Thoracic aorta (tissue), 2 donors: Measurements from ENCODE around the gene ACOT7. TPM values are rescaled to one million over a fixed set of nuclear protein-coding genes. Genes with fewer than 3 reads are reported as not detected.

Experiments used
- ATAC-seq: fragments of 150-250 bp; one replicate; pipeline ENCODE4 v1.8.0; 2017; ENCODE audit warnings: low read depth; ENCODE audit not compliant: insufficient number of reproducible peaks, low FRiP score
- DNase-seq: peaks from one replicate; pipeline ENCODE4 v3.0.0-alpha.2; 2020; ENCODE audit warnings: low spot score
- H3K27ac ChIP-seq, 2 donors: fragments of 200-600 bp; sonication (generic); 1 replicate in 1 of 2; 2 replicates in 1 of 2; pipeline ENCODE4 v1.5.1; 2016; ENCODE audit warnings: mild to moderate bottlenecking in 2 of 2, moderate library complexity in 2 of 2
- H3K27me3 ChIP-seq: fragments of 200-600 bp; sonication (generic); replicated peaks from 2 replicates; pipeline ENCODE4 v1.6.0; 2016; ENCODE audit warnings: mild to moderate bottlenecking; ENCODE audit not compliant: insufficient read depth
- H3K36me3 ChIP-seq: fragments of 200-600 bp; sonication (generic); one replicate; pipeline ENCODE4 v1.5.1; 2016
- H3K4me1 ChIP-seq, 2 donors: fragments of 200-600 bp; sonication (generic); 1 replicate in 1 of 2; 2 replicates in 1 of 2; pipeline versions ENCODE4 v1.5.1 to v1.6.0; 2016; ENCODE audit warnings: low read depth in 2 of 2, mild to moderate bottlenecking in 1 of 2; ENCODE audit not compliant: control insufficient read depth in 1 of 2
- H3K4me3 ChIP-seq: fragments of 200-600 bp; sonication (generic); 2 replicates; pipeline ENCODE4 v1.5.1; 2016; ENCODE audit warnings: mild to moderate bottlenecking
- H3K9me3 ChIP-seq: fragments of 200-600 bp; sonication (generic); 2 replicates; pipeline ENCODE4 v1.5.1; 2016
- CTCF ChIP-seq: fragments of 200-600 bp; sonication (generic); IDR thresholded peaks from one replicate; pipeline ENCODE4 v1.5.1; 2019; ENCODE audit warnings: antibody characterized with exemption
- total RNA-seq, 2 donors: library from RNA; depleted of rRNA; stranded (reverse); fragments of >200 nt; gene quantifications; one replicate each; pipeline versions ENCODE4 v1.1.0 to v1.2.3, GENCODE V29; 2016

Gene ACOT7
- total RNA-seq, 2 donors from 2014 or later = 23.7 to 33.0 TPM

- Histone ChIP-seq H3K4me3 (no peak overlapping the region), H3K9me3 (no peaks in the 10 kb centered on the region), H3K36me3 (no peaks in the 10 kb centered on the region), H3K27ac (no peak overlapping the region), H3K27me3 (peaks cover 4% of the 10 kb centered on the region), H3K4me1 (peaks cover 0 to 23% of the 10 kb centered on the region in 2 donors)
- no peak for ATAC-seq
- TF ChIP-seq CTCF = no peak
- DNase-seq = no peak
Observed at GRCh38 chr1:6263716-6264115, 129.9 kb downstream of the ACOT7 start.

- Histone ChIP-seq H3K4me1 (peaks cover 0 to 23% of the 10 kb centered on the region in 2 donors), H3K27ac (no peak overlapping the region), H3K4me3 (no peak overlapping the region), H3K27me3 (peaks cover 4% of the 10 kb centered on the region), H3K36me3 (no peaks in the 10 kb centered on the region), H3K9me3 (no peaks in the 10 kb centered on the region)
- no peak for ATAC-seq
- no peak for TF ChIP-seq CTCF
- no peak for DNase-seq
Observed at GRCh38 chr1:6262555-6263420, 130.8 kb downstream of the ACOT7 start.

- Histone ChIP-seq H3K9me3 (no peaks in the 10 kb centered on the region), H3K36me3 (no peaks in the 10 kb centered on the region), H3K4me3 (peak overlapping the region; percentile 71), H3K4me1 (peaks cover 0 to 23% of the 10 kb centered on the region in 2 donors), H3K27me3 (peaks cover 4% of the 10 kb centered on the region), H3K27ac (no peak overlapping the region)
- TF ChIP-seq CTCF = no peak
- DNase-seq (no peak), ATAC-seq (no peak)
Observed at GRCh38 chr1:6261615-6261995, 132.0 kb downstream of the ACOT7 start.

- H3K36me3 ChIP-seq = no peaks in the 10 kb centered on the region
- peaks cover 0 to 23% of the 10 kb centered on the region in 2 donors for H3K4me1 ChIP-seq
- ATAC-seq (no peak), DNase-seq (no peak)
- peaks cover 4% of the 10 kb centered on the region for H3K27me3 ChIP-seq
- TF ChIP-seq CTCF = no peak
- no peaks in the 10 kb centered on the region for H3K9me3 ChIP-seq
- no peak within 1 kb of the TSS for H3K27ac ChIP-seq
- H3K4me3 ChIP-seq = peak within 1 kb of the TSS; percentile 74
Observed at GRCh38 chr1:6260961-6261614, 132.5 kb downstream of the ACOT7 start, which contains the start of gene GPR153. GPR153 (minus strand) TSS chr1:6261098; CDS start chr1:6254905, 6,193 bp downstream.

- no peaks in the 10 kb centered on the region for H3K36me3 ChIP-seq
- H3K4me3 ChIP-seq = peak overlapping the region; percentile 74
- ATAC-seq (no peak), DNase-seq (no peak)
- H3K27me3 ChIP-seq = peaks cover 4% of the 10 kb centered on the region
- no peak for TF ChIP-seq CTCF
- no peaks in the 10 kb centered on the region for H3K9me3 ChIP-seq
- H3K27ac ChIP-seq = no peak overlapping the region
- peaks cover 0 to 23% of the 10 kb centered on the region in 2 donors for H3K4me1 ChIP-seq
Observed at GRCh38 chr1:6260433-6260934, 133.1 kb downstream of the ACOT7 start.
